ES-I3 (cell line): ENCODE measurements around the gene TPST1.

Experiments used
- H3K36me3 ChIP-seq: 2 replicates; pipeline ENCODE4 v1.6.1; 2013; ENCODE audit warnings: mild to moderate bottlenecking, low read length, control low read depth, moderate library complexity; ENCODE audit not compliant: insufficient read depth
- H3K4me1 ChIP-seq: 2 replicates; pipeline ENCODE4 v1.6.1; 2013; ENCODE audit warnings: mild to moderate bottlenecking, control low read depth, low read length; ENCODE audit not compliant: insufficient read depth
- H3K9ac ChIP-seq: 2 replicates; pipeline ENCODE4 v1.6.1; 2013; ENCODE audit warnings: low read depth, mild to moderate bottlenecking, low read length, moderate library complexity
- H3K9me3 ChIP-seq: 2 replicates; pipeline ENCODE4 v1.6.1; 2013; ENCODE audit warnings: mild to moderate bottlenecking, low read length, moderate library complexity; ENCODE audit not compliant: control insufficient read depth, insufficient read depth

TPST1 gene

DNA sequence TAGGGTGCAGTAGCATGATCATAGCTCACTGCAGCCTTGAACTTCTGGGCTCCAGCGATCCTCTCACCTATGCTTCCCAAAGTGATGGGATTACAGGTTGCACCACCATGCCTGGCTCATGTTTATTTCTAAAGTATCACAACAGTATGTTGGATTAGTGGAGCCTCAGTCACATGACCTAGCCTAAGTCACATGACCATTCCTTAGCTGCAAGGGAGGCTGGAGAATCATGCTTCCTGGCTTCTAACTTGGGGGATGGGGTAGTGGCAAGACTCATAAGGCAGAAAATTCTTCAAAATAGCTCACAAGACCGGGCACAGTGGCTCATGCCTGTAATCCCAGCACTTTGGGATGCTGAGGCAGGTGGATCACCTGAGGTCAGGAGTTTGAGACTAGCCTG lies 26.9 kb upstream of the TPST1 start:
- Histone ChIP-seq H3K36me3 (no peaks in the 10 kb centered on the region), H3K4me1 (no peaks in the 10 kb centered on the region), H3K9ac (no peak overlapping the region), H3K9me3 (peaks cover 3% of the 10 kb centered on the region; the same call in 1 of the 2 replicates)

DNA sequence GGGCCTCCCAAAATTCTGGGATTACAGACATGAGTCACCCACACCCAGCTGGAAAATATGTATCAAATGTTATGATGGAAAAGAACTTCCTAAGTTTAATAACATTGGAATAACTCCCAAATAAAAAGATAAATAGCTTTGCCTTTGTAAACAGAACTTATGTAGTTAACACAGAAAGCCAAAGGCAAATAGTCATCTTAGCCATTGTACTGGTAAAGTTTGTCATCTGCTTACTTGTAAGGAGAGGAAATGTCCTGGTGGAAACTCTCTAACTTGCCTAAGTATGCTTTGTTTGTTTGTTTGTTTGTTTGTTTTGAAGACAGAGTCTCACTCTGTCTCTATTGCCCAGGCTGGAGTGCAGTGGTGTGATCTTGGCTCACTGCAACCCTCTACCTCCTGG lies 23.8 kb upstream of the TPST1 start:
- Histone ChIP-seq H3K9ac (no peak overlapping the region), H3K9me3 (peaks cover 3% of the 10 kb centered on the region; the same call in 1 of the 2 replicates), H3K36me3 (no peaks in the 10 kb centered on the region), H3K4me1 (no peaks in the 10 kb centered on the region)

DNA sequence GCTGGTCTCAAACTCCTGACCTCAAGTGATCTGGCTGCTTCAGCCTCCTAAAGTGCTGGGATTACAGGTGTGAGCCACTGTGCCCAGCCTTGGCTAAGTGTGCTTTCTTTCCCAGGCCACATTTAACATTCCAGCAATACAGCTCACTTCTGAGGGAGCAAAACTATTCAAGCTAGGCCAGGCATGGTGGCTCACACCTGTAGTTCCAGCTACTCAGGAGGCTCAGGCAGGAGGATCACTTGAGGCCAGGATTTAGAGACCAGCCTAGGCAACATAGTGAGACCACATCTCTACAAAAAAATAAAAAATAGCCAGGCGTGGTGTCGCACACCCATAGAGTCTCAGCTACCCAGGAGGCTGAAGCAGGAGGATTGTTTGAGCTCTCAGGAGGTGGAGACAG lies 23.3 kb upstream of the TPST1 start:
- peaks cover 3% of the 10 kb centered on the region; the same call in 1 of the 2 replicates for H3K9me3 ChIP-seq
- H3K4me1 ChIP-seq = no peaks in the 10 kb centered on the region
- H3K36me3 ChIP-seq = no peaks in the 10 kb centered on the region
- no peak overlapping the region for H3K9ac ChIP-seq

DNA sequence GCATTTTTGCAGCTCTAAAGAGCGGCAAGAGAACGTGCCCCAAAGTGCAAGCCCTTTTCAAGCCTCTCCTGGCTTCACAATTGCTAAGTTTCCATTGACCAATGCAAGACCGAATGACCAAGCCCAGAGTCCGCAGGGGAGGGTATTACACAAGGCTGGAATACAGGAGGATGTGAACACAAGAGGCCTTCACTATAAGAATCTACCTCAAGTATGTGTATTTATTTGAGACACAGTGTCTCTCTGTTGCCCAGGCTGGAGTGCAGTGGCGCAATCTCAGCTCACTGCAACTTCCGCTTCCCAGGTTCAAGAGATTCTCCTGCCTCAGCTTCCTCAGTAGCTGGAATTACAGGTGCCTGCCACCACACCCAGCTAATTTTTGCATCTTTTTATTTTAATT lies 22.2 kb upstream of the TPST1 start:
- Histone ChIP-seq H3K9me3 (peaks cover 3% of the 10 kb centered on the region; the same call in 1 of the 2 replicates), H3K36me3 (no peaks in the 10 kb centered on the region), H3K4me1 (no peaks in the 10 kb centered on the region), H3K9ac (no peak overlapping the region)

DNA sequence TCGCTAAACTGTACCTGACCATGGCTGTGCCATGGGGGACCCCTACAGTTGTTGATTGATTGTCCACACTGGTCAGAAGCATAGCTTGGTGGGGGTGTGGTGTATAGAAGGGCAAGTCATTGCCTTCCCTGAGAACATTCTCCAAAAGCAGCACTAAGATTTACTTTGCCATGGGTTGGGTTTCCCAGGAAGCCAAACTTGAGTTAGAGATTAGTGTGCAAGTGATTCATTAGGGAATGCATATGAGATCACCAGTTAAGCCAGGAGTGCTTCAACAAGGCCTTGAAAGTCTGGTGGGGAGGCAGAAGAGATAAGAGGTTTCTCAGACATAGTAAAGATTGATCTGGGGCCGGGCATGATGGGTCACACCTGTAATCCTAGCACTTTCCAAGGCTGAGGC lies 21.4 kb upstream of the TPST1 start:
- H3K36me3 ChIP-seq = no peaks in the 10 kb centered on the region
- no peaks in the 10 kb centered on the region for H3K4me1 ChIP-seq
- H3K9me3 ChIP-seq = no peaks in the 10 kb centered on the region
- H3K9ac ChIP-seq = no peak overlapping the region

DNA sequence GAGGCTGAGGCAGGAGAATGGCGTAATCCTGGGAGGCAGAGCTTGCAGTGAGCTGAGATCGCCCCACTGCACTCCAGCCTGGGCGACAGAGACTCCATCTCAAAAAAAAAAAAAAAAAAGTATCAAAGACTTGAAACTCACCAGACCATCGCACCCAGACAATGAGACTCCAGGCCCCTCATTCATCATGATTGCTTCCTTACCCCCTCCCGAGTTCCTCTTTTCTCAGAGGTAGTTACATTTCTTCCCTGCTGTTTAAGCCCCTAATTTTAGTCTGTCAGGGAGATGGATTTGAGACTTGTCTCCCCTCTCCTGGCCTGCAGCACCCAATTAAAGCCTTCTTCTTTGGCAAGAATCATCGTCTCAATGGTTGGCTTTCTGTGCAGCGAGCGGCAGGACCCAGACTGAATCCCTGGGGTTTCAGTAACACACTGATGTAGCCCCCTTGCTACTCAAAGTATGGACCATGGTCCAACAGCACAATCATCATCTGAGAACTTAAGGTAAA lies 19.4 kb upstream of the TPST1 start:
- Histone ChIP-seq H3K36me3 (no peaks in the 10 kb centered on the region), H3K9ac (no peak overlapping the region), H3K9me3 (no peaks in the 10 kb centered on the region), H3K4me1 (no peaks in the 10 kb centered on the region)

DNA sequence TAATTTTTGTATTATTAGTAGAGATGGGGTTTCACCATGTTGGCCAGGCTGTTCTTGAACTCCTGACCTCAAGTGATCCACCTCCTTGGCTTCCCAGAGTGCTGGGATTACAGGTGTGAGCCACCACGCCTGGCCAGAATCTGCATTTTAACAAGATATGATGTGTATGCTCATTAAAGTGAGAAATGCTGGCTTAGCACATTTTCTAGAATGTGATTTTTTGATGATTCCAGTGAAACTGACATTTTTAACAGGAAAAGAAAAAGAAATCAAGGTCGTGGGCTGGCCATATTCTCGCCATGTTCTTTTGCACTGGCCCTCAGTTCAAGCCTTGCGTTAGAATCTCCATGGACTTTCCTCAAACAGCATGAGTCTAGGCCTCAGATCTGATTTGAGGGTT lies 18.1 kb upstream of the TPST1 start:
- no peaks in the 10 kb centered on the region for H3K4me1 ChIP-seq
- H3K36me3 ChIP-seq = no peaks in the 10 kb centered on the region
- no peak overlapping the region for H3K9ac ChIP-seq
- H3K9me3 ChIP-seq = no peaks in the 10 kb centered on the region

DNA sequence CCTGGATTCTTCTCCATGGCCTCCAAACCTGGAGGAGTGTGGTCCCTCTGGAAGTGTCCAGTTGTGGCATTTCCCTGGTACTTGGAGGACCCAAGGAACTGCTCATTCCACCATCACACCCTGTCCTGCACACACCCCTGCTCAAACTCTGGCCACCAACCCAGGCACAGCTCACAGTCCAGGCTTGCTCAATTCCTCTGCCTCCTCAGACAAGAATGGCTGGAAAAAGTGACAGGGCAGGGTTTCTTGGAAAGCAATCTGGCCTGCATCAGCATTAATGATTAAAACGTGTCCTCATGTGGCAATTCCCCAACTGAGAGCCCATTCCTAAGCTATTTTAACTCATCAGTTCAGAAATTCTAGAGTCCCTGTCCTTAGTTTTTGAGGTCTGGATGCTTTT lies 17.2 kb upstream of the TPST1 start:
- Histone ChIP-seq H3K36me3 (no peaks in the 10 kb centered on the region), H3K4me1 (no peaks in the 10 kb centered on the region), H3K9ac (no peak overlapping the region), H3K9me3 (no peaks in the 10 kb centered on the region)

DNA sequence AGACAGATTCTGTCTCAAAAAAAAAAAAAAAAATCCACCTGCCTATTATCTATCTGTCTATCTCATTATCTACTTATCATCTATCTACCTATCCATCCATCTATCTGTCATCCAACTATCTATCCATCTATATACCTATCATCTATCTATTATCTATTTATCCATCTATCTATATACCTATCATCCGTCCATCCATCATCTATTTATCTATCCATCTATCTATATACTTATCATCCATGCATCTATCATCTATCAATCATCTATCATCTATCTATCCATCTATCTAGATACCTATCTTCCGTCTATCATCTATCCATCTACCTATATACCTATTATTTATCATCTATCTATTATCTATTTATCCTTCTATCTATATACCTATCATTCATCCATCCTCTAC lies 16.5 kb upstream of the TPST1 start:
- no peaks in the 10 kb centered on the region for H3K9me3 ChIP-seq
- H3K9ac ChIP-seq = no peak overlapping the region
- no peaks in the 10 kb centered on the region for H3K4me1 ChIP-seq
- no peaks in the 10 kb centered on the region for H3K36me3 ChIP-seq

DNA sequence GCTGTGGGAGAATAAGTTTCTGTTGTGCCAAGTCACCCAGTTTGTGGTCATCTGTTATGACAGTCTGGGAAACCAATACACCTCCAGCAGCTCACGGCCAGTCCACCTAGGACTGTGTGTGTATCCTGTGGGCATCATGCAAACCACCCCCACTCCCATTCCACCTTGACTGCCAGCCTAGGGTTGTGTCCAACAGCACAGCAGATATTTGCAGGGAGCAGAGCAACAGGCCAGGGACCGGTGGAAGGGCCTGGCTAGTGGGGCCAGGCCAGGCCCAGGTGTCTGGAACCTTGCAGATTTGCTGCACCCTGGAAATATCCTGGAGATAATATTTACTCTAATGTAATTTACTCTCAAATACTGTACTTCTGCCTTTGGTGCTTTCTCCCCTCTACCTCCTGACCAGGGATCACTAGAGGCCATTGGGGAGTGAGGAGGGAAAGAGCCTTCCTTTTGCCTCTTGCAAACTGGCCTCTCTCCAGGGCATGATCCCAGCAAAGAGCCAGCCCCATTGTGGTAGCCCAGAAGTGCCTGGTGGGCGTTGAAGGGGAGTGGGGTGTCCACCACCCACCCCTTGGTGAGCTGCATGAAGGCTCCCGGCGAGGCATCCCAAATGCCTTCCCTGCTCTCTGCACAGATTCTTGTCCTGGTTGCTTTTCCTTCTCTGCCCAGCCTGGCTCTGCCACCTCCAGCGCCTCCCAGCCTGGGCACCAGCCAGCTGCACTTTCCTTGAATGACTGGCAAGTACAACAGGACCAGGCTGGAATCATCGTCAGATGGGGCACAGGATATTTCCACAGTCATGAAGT lies 15.2 kb upstream of the TPST1 start:
- Histone ChIP-seq H3K9ac (no peak overlapping the region), H3K9me3 (no peaks in the 10 kb centered on the region), H3K36me3 (no peaks in the 10 kb centered on the region), H3K4me1 (no peaks in the 10 kb centered on the region)

DNA sequence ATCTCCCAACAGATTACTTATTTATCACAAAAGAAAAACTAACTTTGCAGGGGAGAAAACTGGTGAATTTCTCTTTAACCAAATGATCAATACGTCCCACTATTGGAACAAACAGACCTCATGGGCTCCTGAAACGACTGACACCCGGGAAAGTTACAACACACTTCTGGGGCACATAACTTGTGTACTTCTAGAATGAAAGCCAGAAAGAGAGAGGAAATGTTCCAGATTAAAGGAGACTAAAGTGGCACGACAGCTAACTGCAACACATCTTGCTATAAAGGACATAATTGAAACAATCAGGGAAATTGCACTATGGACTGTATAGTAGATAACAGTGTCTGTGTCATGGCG lies 14.7 kb upstream of the TPST1 start:
- Histone ChIP-seq H3K9me3 (no peaks in the 10 kb centered on the region), H3K9ac (no peak overlapping the region), H3K36me3 (no peaks in the 10 kb centered on the region), H3K4me1 (no peaks in the 10 kb centered on the region)

DNA sequence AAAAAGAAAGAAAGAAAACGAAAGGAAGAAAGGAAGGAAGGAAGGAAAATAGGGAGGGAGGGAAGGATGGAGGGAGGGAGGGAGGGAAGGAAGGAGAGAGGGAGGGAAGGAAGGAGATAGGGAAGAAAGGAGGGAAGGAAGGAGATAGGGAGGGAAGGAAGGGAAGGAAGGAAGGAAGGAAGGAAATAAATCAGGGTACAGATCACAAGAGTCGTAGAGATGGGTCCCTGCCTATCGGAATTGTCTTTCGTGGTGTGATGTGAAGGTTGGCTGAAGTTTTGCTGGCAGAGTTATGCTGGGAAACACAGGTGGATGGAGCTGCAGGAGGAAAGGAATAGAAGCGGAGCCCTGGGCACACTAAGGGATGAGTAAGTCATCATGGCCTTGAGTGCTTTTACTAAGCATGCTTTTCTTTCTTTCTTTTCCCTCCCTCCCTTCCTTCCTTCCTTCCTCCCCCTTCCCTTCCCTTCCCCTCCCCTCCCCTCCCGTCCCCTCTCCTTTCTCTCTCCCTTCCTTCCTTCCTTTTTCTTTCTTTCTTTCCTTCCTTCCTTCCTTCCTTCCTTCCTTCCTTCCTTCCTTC lies 11.9 kb upstream of the TPST1 start:
- no peaks in the 10 kb centered on the region for H3K9me3 ChIP-seq
- H3K4me1 ChIP-seq = peaks cover 2% of the 10 kb centered on the region; the same call in 1 of the 2 replicates
- no peak overlapping the region for H3K9ac ChIP-seq
- H3K36me3 ChIP-seq = no peaks in the 10 kb centered on the region

DNA sequence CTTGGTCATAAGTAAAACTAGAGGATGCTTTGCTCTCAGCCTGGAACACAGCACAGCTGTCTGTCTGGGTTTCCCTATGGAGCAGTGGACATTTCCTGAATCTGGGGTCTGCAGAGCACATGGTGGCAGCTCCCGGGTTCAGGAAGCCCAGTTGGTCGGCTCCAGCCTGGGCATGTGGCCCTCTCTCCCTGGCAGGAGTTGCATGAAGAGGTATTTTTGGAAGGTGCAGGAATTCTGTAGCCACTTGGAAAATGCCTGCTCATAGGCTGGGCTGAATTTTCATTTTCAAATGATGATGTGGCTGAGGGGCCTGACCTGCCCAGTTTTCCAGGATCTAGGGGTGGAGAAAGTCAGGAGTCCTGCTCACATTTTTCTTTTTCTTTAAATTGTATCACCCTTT lies 6.7 kb upstream of the TPST1 start:
- Histone ChIP-seq H3K9ac (no peak overlapping the region), H3K36me3 (no peaks in the 10 kb centered on the region), H3K4me1 (peaks cover 4% of the 10 kb centered on the region; the same call in 1 of the 2 replicates), H3K9me3 (no peaks in the 10 kb centered on the region)

DNA sequence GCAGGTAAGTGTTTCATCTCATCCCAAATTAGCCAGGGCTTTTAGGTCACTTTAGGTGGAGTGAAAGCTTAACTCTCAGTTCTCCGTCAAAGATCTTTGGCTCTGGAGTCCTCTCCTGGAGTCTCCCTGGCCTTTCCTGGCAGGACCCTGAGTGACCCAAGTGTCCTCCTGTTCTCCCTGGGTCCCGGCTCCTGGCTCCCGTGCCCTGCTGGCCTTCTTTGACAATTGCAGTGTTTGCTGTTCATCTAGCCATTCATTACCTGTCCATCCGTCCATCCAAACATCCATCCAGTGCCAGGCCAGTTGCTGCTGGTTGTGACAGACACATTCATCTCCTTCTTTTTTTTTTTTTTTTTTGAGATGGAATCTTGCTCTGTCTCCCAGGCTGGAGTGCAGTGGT lies 6.2 kb upstream of the TPST1 start:
- Histone ChIP-seq H3K36me3 (no peaks in the 10 kb centered on the region), H3K9me3 (no peaks in the 10 kb centered on the region), H3K9ac (no peak overlapping the region), H3K4me1 (peaks cover 4% of the 10 kb centered on the region; the same call in 1 of the 2 replicates)

DNA sequence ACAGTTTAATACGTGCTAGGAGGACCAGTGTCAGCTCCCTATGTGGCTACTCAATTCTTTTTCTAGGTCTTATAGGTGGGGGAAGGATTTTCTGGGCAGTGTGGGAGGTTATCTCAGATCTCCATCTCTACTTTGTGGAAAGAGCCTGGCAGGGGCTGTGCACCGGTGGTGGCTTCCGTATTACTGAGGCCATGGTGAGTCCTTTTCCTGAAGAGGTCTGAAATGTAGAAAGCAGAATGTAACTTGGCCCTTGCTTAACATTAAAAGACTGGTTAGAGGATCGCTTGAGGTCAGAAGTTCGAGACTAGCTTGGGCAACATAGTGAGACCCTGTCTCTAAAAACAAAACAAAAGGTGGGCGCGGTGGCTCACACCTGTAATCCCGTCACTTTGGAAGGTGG lies 2.7 kb upstream of the TPST1 start:
- H3K9ac ChIP-seq = no peak overlapping the region
- H3K36me3 ChIP-seq = no peaks in the 10 kb centered on the region
- no peaks in the 10 kb centered on the region for H3K9me3 ChIP-seq
- H3K4me1 ChIP-seq = peaks cover 12% of the 10 kb centered on the region; the same call in 1 of the 2 replicates
